HepG2 (cell line): Measurements from ENCODE around the gene KDM4B. TPM values are rescaled to one million over a fixed set of nuclear protein-coding genes. Genes with fewer than 3 reads are reported as not detected.

ENCODE experiments used
- ASH2L ChIP-seq: fragments of 300-600, 200-600 bp; sonication (generic); IDR thresholded peaks from 2 replicates; pipeline ENCODE4 v1.7.0; 2017; ENCODE audit warnings: low read depth, mild to moderate bottlenecking, moderate library complexity, mixed read lengths, low read length; ENCODE audit not compliant: insufficient read length
- HNF1B ChIP-seq: sonication (generic); formaldehyde crosslinking; IDR thresholded peaks from 2 replicates; pipeline ENCODE4 v1.5.1; 2020; ENCODE audit warnings: mild to moderate bottlenecking, moderate library complexity, missing genetic modification reagents
- MATR3 ChIP-seq: sonication (generic); formaldehyde crosslinking; IDR thresholded peaks from 2 replicates; pipeline ENCODE4 v1.4.0; 2020; ENCODE audit warnings: missing genetic modification reagents
- MXD3 ChIP-seq: IDR thresholded peaks from 2 replicates; pipeline ENCODE4 v1.6.1; 2016; ENCODE audit warnings: mild to moderate bottlenecking, missing biosample characterization, missing genetic modification reagents
- NFIC ChIP-seq: IDR thresholded peaks from 2 replicates; pipeline ENCODE4 v1.6.1; 2012; ENCODE audit warnings: mild to moderate bottlenecking, low read length, inconsistent platforms
- NRL ChIP-seq: sonication (generic); formaldehyde crosslinking; IDR thresholded peaks from 2 replicates; pipeline ENCODE4 v1.5.0; 2020; ENCODE audit warnings: missing genetic modification reagents, mild to moderate bottlenecking, moderate library complexity, borderline replicate concordance
- PCBP1 ChIP-seq: fragments of 200-400 bp; formaldehyde crosslinking; IDR thresholded peaks from 2 replicates; pipeline ENCODE4 v1.6.1; 2017; ENCODE audit warnings: mild to moderate bottlenecking, low read depth, low read length, borderline replicate concordance
- POLR2AphosphoS5 ChIP-seq: IDR thresholded peaks from 2 replicates; pipeline ENCODE4 v1.6.1; 2012; ENCODE audit warnings: low read depth, low read length
- RNF219 ChIP-seq: sonication (generic); formaldehyde crosslinking; IDR thresholded peaks from 2 replicates; pipeline ENCODE4 v1.5.0; 2020; ENCODE audit warnings: mild to moderate bottlenecking, missing genetic modification reagents
- SAFB2 ChIP-seq: sonication (generic); formaldehyde crosslinking; IDR thresholded peaks from 2 replicates; pipeline ENCODE4 v1.5.1; 2020; ENCODE audit warnings: missing genetic modification reagents, low read depth, mild to moderate bottlenecking, borderline replicate concordance
- SOX6 ChIP-seq, 2 experiments: fragments of 450-650 bp in 1 of 2; sonication (generic) in 1 of 2; formaldehyde crosslinking in 1 of 2; IDR thresholded peaks; 2 replicates each; pipeline versions ENCODE4 v1.4.0 to v1.6.1; 2017 to 2020; ENCODE audit warnings: antibody characterized with exemption in 1 of 2, mild to moderate bottlenecking in 1 of 2, missing genetic modification reagents in 1 of 2
- ZNF142 ChIP-seq: sonication (generic); formaldehyde crosslinking; IDR thresholded peaks from 2 replicates; pipeline ENCODE4 v1.4.0; 2020; ENCODE audit warnings: missing genetic modification reagents
- ZNF234 ChIP-seq: sonication (generic); formaldehyde crosslinking; conservative IDR thresholded peaks from 2 replicates; pipeline ENCODE4 v1.5.1; 2020; ENCODE audit warnings: mild to moderate bottlenecking, missing genetic modification reagents
- ZNF280B ChIP-seq: sonication (generic); formaldehyde crosslinking; IDR thresholded peaks from 2 replicates; pipeline ENCODE4 v1.5.0; 2020; ENCODE audit warnings: missing genetic modification reagents, mild to moderate bottlenecking, borderline replicate concordance
- ZNF644 ChIP-seq: IDR thresholded peaks from 2 replicates; pipeline ENCODE4 v1.6.1; 2016; ENCODE audit warnings: low read depth
- ZNF839 ChIP-seq: sonication (generic); formaldehyde crosslinking; IDR thresholded peaks from 2 replicates; pipeline ENCODE4 v1.4.0; 2020; ENCODE audit warnings: missing genetic modification reagents, mild to moderate bottlenecking, borderline replicate concordance
- polyA plus RNA-seq, 8 experiments: library from polyadenylated mRNA; depleted of rRNA in 3 of 8; stranded (reverse) in 7 of 8; unstranded in 1 of 8; fragments of >200 nt; fragmentation: Illumina TruSeq in 4 of 8; extraction: Trizol in 4 of 8; gene quantifications; 2 replicates each; pipeline versions ENCODE4 v1.2.1 to v1.2.3, GENCODE V29; 2011 to 2016; ENCODE audit warnings: low read depth in 4 of 8, missing spikeins in 1 of 8, mixed read lengths in 1 of 8; ENCODE audit not compliant: insufficient read depth in 1 of 8
- total RNA-seq, 5 experiments: library from RNA; depleted of rRNA; stranded (reverse); fragments of >200 nt; fragmentation: Illumina TruSeq; extraction: Trizol; gene quantifications; 2 replicates each; pipeline ENCODE4 v1.2.3, GENCODE V29; 2016; ENCODE audit warnings: low read depth in 1 of 5

The KDM4B gene
- total and polyA plus RNA-seq, 2 of the 13 experiments (the other 11 are each of a cell fraction or from before 2014, with no cell fraction given), result 4.9 to 14.6 TPM

- no peak for TF ChIP-seq NRL (CRISPR knock-in tag)
- TF ChIP-seq ASH2L, result peak; percentile 19
- TF ChIP-seq HNF1B (CRISPR knock-in tag), result no peak
- no peak for TF ChIP-seq ZNF280B (CRISPR knock-in tag)
- no peak for TF ChIP-seq SOX6 (IDR thresholded peaks at IDR 0.05)
- peak; percentile 60 for TF ChIP-seq SOX6 (CRISPR knock-in tag; IDR thresholded peaks at IDR 0.05)
- no peak for TF ChIP-seq PCBP1
- TF ChIP-seq ZNF644 (CRISPR knock-in tag), result no peak
- no peak for TF ChIP-seq NFIC
- TF ChIP-seq MATR3 (CRISPR knock-in tag), result no peak
- no peak for TF ChIP-seq MXD3 (CRISPR knock-in tag)
- no peak for TF ChIP-seq ZNF234 (CRISPR knock-in tag)
- TF ChIP-seq RNF219 (CRISPR knock-in tag), result no peak
- TF ChIP-seq ZNF839 (CRISPR knock-in tag), result no peak
- no peak for TF ChIP-seq POLR2AphosphoS5
- no peak for TF ChIP-seq ZNF142 (CRISPR knock-in tag)
- no peak for TF ChIP-seq SAFB2
Observed at GRCh38 chr19:4976401-4977298, 7.7 kb downstream of the KDM4B start (continued).
